Measurements from ENCODE around the gene ATRN. TPM values are rescaled to one million over a fixed set of nuclear protein-coding genes. Genes with fewer than 3 reads are reported as not detected.

ATRN gene
- total and polyA plus RNA-seq, 2 donors (not counting 3 experiments of a cell fraction or from before 2014, with no cell fraction given), result 32.3 to 33.1 TPM

DNA sequence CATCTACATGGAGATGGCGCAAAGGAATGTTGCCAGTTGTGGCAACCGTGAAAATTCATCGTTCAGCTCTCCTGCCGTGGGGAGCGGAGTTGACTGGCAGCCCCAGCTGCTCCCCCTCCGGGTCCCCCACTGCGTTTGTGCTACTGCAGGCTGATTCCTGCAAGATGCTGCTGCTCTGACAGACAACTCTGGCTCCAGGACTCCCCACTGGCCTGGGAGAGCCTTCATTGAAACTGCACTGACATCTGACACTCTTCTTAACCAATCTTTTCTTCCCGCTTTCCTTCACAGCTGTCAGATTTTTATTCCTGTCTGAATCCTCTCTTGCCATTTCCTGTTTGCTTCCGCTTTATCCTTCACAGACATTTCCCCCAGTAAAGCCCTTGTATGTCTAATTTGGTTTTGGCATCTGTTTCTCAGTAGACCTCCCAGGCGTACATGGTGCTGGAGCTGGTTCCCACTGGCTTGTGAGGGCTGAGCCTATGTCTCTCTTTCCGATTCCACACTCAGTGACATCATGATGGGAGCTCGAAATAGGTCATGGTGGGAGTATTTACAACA lies 9.5 kb upstream of the ATRN start:
- H3K9me3 ChIP-seq (replicated peaks; ENCODE audit: control insufficient read depth, insufficient read depth, low read length), result no peaks in the 10 kb centered on the region
- H4K20me1 ChIP-seq (replicated peaks; ENCODE audit: control insufficient read depth, extremely low read depth, insufficient read depth, low read length), result no peaks in the 10 kb centered on the region
- H3K27me3 ChIP-seq (ENCODE audit: control insufficient read depth in 2 of 2, insufficient read depth in 2 of 2, low read length in 2 of 2), result peaks cover 11 to 21% of the 10 kb centered on the region in 2 experiments
- FAIRE-seq (peak; percentile 33), DNase-seq (ENCODE audit: low read depth, low spot score) (no peak)
- H3K36me3 ChIP-seq (ENCODE audit: control insufficient read depth in 2 of 2, extremely low read depth in 1 of 2, insufficient read depth in 2 of 2, low read length in 2 of 2), result no peaks in the 10 kb centered on the region
- H3K9ac ChIP-seq (replicated peaks; ENCODE audit: extremely low read depth, insufficient read depth, low read length), result no peak overlapping the region
- CTCF ChIA-PET, result interaction anchor here (1.0 to 1.2 kb wide), 2 partner anchors 8 to 9 kb away, joined by 4 to 5 read pairs; partner anchors contain the start of gene ATRN
- H3K4me3 ChIP-seq (replicated peaks in 1 of 3; ENCODE audit: insufficient read depth in 1 of 3, low read depth in 1 of 3, low read length in 3 of 3), result no peak overlapping the region
- intact Hi-C loops (cut with micrococcal nuclease), result no loop called here
- no peak overlapping the region for H3K4me2 ChIP-seq (ENCODE audit: insufficient read depth, low read length)
- peak overlapping the region; percentile 63 for H2AFZ ChIP-seq (ENCODE audit: low read depth, low read length)
- dilution Hi-C loops (cut with MboI; ENCODE audit: extremely low pct_ligation_motif_present, low sequenced_read_pairs), result no loop called here
- TF ChIP-seq FOS (IDR thresholded peaks at IDR 0.05; ENCODE audit: borderline replicate concordance, insufficient read depth, low read length) (no peak), POLR2A (IDR thresholded peaks at IDR 0.05; ENCODE audit: low read depth, low read length) (no peak), POLR2AphosphoS5 (IDR thresholded peaks at IDR 0.05; ENCODE audit: insufficient read depth, low read depth, low read length) (no peak)
- TF ChIP-seq, protein P1, sequence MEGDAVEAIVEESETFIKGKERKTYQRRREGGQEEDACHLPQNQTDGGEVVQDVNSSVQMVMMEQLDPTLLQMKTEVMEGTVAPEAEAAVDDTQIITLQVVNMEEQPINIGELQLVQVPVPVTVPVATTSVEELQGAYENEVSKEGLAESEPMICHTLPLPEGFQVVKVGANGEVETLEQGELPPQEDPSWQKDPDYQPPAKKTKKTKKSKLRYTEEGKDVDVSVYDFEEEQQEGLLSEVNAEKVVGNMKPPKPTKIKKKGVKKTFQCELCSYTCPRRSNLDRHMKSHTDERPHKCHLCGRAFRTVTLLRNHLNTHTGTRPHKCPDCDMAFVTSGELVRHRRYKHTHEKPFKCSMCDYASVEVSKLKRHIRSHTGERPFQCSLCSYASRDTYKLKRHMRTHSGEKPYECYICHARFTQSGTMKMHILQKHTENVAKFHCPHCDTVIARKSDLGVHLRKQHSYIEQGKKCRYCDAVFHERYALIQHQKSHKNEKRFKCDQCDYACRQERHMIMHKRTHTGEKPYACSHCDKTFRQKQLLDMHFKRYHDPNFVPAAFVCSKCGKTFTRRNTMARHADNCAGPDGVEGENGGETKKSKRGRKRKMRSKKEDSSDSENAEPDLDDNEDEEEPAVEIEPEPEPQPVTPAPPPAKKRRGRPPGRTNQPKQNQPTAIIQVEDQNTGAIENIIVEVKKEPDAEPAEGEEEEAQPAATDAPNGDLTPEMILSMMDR (IDR thresholded peaks at IDR 0.05; ENCODE audit: extremely low read depth in 1 of 2, insufficient read depth in 1 of 2, low read depth in 1 of 2, low read length in 2 of 2), result no peak
- H3K79me2 ChIP-seq (ENCODE audit: control insufficient read depth, insufficient read depth, low read length), result no peaks in the 10 kb centered on the region
- POLR2A ChIA-PET, result no interaction called here
- peaks cover 2% of the 10 kb centered on the region for H3K4me1 ChIP-seq (ENCODE audit: control insufficient read depth, extremely low read depth, insufficient read depth, low read length)
- no peaks in the 10 kb centered on the region for H3K9me1 ChIP-seq (replicated peaks; ENCODE audit: control insufficient read depth, extremely low read depth, insufficient read depth, low read length)
- no TSS peak for BruUV-seq (replicated peaks)
- H3K27ac ChIP-seq (ENCODE audit: insufficient read depth, low read depth, low read length), result no peak overlapping the region

DNA sequence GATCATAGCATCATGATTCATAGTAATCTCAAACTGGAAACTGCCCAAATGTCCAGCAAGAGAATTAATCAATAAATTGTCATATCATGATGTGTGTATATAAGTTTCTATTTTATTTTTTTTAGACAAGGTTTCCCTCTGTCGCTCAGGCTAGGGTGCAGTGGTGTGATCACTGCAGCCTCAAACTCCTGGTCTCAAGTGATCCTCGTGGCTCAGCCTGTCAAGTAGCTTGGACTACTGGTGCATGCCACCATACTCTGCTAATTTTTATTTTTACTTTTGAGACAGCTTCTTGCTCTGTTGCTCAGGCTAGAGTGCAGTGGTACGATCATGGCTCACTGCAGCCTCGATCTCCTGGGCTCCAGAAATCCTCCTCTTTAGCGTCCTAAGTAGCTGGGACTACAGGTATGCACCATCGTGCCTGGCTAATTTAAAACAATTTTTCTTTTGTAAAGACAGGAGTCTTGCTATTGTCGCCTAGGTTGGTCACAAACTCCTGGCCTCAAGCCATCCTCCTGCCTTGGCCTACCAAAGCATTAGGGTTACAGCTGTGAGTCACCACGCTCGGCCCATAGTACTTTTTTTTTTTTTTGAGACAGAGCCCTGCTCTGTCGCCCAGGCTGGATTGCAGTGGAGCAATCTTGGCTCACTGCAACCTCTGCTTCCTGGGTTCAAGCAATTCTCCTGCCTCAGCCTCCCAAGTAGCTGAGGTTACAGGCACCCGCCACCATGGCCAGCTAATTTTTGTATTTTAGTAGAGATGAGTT lies 8.7 kb upstream of the ATRN start:
- Histone ChIP-seq H3K27ac (ENCODE audit: insufficient read depth, low read depth, low read length) (no peak overlapping the region), H3K36me3 (ENCODE audit: control insufficient read depth in 2 of 2, extremely low read depth in 1 of 2, insufficient read depth in 2 of 2, low read length in 2 of 2) (no peaks in the 10 kb centered on the region), H3K9me1 (replicated peaks; ENCODE audit: control insufficient read depth, extremely low read depth, insufficient read depth, low read length) (no peaks in the 10 kb centered on the region), H4K20me1 (replicated peaks; ENCODE audit: control insufficient read depth, extremely low read depth, insufficient read depth, low read length) (no peaks in the 10 kb centered on the region), H3K79me2 (ENCODE audit: control insufficient read depth, insufficient read depth, low read length) (no peaks in the 10 kb centered on the region), H3K4me3 (replicated peaks in 1 of 3; ENCODE audit: insufficient read depth in 1 of 3, low read depth in 1 of 3, low read length in 3 of 3) (no peak overlapping the region), H3K27me3 (ENCODE audit: control insufficient read depth in 2 of 2, insufficient read depth in 2 of 2, low read length in 2 of 2) (peaks cover 16 to 28% of the 10 kb centered on the region in 2 experiments), H3K4me2 (ENCODE audit: insufficient read depth, low read length) (no peak overlapping the region), H3K9me3 (replicated peaks; ENCODE audit: control insufficient read depth, insufficient read depth, low read length) (no peaks in the 10 kb centered on the region), H3K4me1 (ENCODE audit: control insufficient read depth, extremely low read depth, insufficient read depth, low read length) (peaks cover 2% of the 10 kb centered on the region), H2AFZ (ENCODE audit: low read depth, low read length) (no peak overlapping the region), H3K9ac (replicated peaks; ENCODE audit: extremely low read depth, insufficient read depth, low read length) (no peak overlapping the region)
- FAIRE-seq (no peak), DNase-seq (ENCODE audit: low read depth, low spot score) (no peak)
- POLR2A ChIA-PET, result no interaction called here
- no TSS peak for BruUV-seq (replicated peaks)
- dilution Hi-C loops (cut with MboI; ENCODE audit: extremely low pct_ligation_motif_present, low sequenced_read_pairs) (no loop called here), intact Hi-C loops (cut with micrococcal nuclease) (no loop called here)
- TF ChIP-seq FOS (IDR thresholded peaks at IDR 0.05; ENCODE audit: borderline replicate concordance, insufficient read depth, low read length) (no peak), POLR2A (IDR thresholded peaks at IDR 0.05; ENCODE audit: low read depth, low read length) (no peak), MYC (IDR thresholded peaks at IDR 0.05; ENCODE audit: low read depth, low read length) (no peak), GATA2 (IDR thresholded peaks at IDR 0.05; ENCODE audit: insufficient read depth, insufficient read length, low read depth, low read length) (no peak), POLR2AphosphoS5 (IDR thresholded peaks at IDR 0.05; ENCODE audit: insufficient read depth, low read depth, low read length) (no peak), JUN (IDR thresholded peaks at IDR 0.05; ENCODE audit: borderline replicate concordance, insufficient read depth, insufficient read length, low read depth) (no peak), EZH2 (IDR thresholded peaks at IDR 0.05; ENCODE audit: borderline replicate concordance, low read depth, low read length, severe bottlenecking) (no peak)
- TF ChIP-seq, protein P1 (IDR thresholded peaks at IDR 0.05; ENCODE audit: extremely low read depth in 1 of 2, insufficient read depth in 1 of 2, low read depth in 1 of 2, low read length in 2 of 2), result no peak
- CTCF ChIA-PET, result no interaction called here
